ENCODE results near the gene SLC5A3.

- TF ChIP-seq CTCF (IDR thresholded peaks at IDR 0.05; ENCODE audit: insufficient read depth, low read length) = no peak
- no peak for TF ChIP-seq REST (IDR thresholded peaks at IDR 0.05; ENCODE audit: insufficient replicate concordance, low read depth)
- TF ChIP-seq POLR2AphosphoS5 (IDR thresholded peaks at IDR 0.05; ENCODE audit: low read depth) = no peak
Measured at GRCh38 chr21:34093083-34093482, 19.7 kb downstream of the SLC5A3 start.
